ENCODE measurements around the gene SUMO2. TPM values are rescaled to one million over a fixed set of nuclear protein-coding genes. Genes with fewer than 3 reads are reported as not detected.

SUMO2 gene
- total RNA-seq, result 108 and 122 TPM in 2 replicates

GRCh38 chr17:75182569-75183436 is at the start of gene SUMO2:
Gene SUMO2, minus strand, starts transcription at chr17:75182959. Its CDS starts 125 bp downstream, at chr17:75182834.

GRCh38 chr17:75205037-75205792 is 22.5 kb upstream of the SUMO2 start, which contains the start of gene NUP85:
Gene NUP85, plus strand, starts transcription at chr17:75205679. Its CDS starts 83 bp downstream, at chr17:75205762.

GRCh38 chr17:75154195-75155106 is 28.3 kb downstream of the SUMO2 start, which contains the start of gene JPT1:
Gene JPT1, minus strand, starts transcription at chr17:75154512. Its CDS starts 115 bp downstream, at chr17:75154397.

GRCh38 chr17:75131278-75132017 is 51.3 kb downstream of the SUMO2 start, which contains the start of gene NT5C:
Gene NT5C, minus strand, starts transcription at chr17:75131742. Its CDS starts 35 bp downstream, at chr17:75131707.

Other genes with a start within 250 kb of the SUMO2 start
- gene OTOP3, start 247.1 kb downstream of the SUMO2 start, total RNA-seq, result not detected in 2 replicates
- gene HID1, start 210.2 kb downstream of the SUMO2 start, total RNA-seq, result 4.3 TPM in 1 of 2 replicates, not detected in the other
- 18.8 and 29.2 TPM in 2 replicates for gene CDR2L, start 195.3 kb downstream of the SUMO2 start, total RNA-seq
- 55.7 and 64.6 TPM in 2 replicates for gene MRPL58, start 170.3 kb downstream of the SUMO2 start, total RNA-seq
- gene ATP5PD, start 136.0 kb downstream of the SUMO2 start, total RNA-seq, result 169 and 302 TPM in 2 replicates
- gene KCTD2, start 135.7 kb downstream of the SUMO2 start, total RNA-seq, result 8.3 and 13.8 TPM in 2 replicates
- 12.7 and 19.1 TPM in 2 replicates for gene SLC16A5, start 95.0 kb downstream of the SUMO2 start, total RNA-seq
- 2.5 and 13.3 TPM in 2 replicates for gene ARMC7, start 73.0 kb downstream of the SUMO2 start, total RNA-seq
- 83.4 and 139 TPM in 2 replicates for gene NT5C, start 51.2 kb downstream of the SUMO2 start, total RNA-seq
- gene JPT1, start 28.4 kb downstream of the SUMO2 start, total RNA-seq, result 105 and 339 TPM in 2 replicates
- gene NUP85, start 22.7 kb upstream of the SUMO2 start, total RNA-seq, result 26.8 and 38.6 TPM in 2 replicates
- gene GGA3, start 78.6 kb upstream of the SUMO2 start, total RNA-seq, result 13.3 and 15.5 TPM in 2 replicates
- gene MRPS7, start 78.9 kb upstream of the SUMO2 start, total RNA-seq, result 43.4 and 53.0 TPM in 2 replicates
- gene MIF4GD, start 88.3 kb upstream of the SUMO2 start, total RNA-seq, result 5.8 and 8.0 TPM in 2 replicates
- 3.0 and 10.2 TPM in 2 replicates for gene SLC25A19, start 106.5 kb upstream of the SUMO2 start, total RNA-seq
- gene GRB2, start 222.7 kb upstream of the SUMO2 start, total RNA-seq, result 76.8 and 82.6 TPM in 2 replicates